ENCODE data around the gene UBE2A.

- no peak for TF ChIP-seq RFXANK (CRISPR knock-in tag; IDR thresholded peaks at IDR 0.05)
- TF ChIP-seq CTCF (CRISPR knock-in tag; IDR thresholded peaks at IDR 0.05) = no peak
These were observed 28.4 kb downstream of the UBE2A start for GRCh38 chrX:119602701-119603255.

Measured in HepG2 (cell line).